ENCODE results near the gene PIK3R1.
A peak's percentile ranks its signal among the peaks of the same experiment; 100 is the strongest.
"Not testable (repeated sequence)": the region's sequence is repeated elsewhere in the genome, so short reads cannot be mapped to it uniquely, and the experiment has no call there.

PIK3R1 gene

DNA sequence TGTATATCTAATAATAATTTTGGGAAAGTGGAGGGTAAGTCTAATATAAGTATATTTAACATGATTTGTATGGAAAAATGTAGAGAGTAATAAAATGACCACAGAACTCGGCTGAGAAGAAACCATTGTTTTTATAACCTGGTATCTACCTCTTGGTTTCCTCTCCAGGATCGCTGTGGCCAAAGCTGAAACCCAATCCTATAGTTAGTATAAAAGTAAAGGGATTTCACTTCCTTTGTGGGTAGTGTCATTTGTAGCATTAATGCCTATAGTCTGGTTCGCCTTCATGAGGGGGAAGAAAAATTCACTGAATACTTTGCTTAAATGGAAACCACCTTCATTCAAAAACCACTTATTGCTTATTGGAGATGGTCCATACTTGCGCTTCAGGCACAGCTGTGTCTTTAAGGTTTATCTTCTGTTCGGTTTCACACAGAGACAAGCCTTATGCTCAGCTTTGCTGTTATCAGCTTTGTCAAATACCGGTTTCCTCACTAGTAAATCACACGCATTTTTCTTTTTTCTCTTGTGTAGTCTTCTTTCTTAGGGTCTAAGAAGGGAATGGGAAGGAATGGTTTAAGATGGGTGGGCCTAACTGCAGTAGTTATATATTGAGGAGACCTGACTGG, 12.1 kb downstream of the PIK3R1 start:
- no peak for DNase-seq

DNA sequence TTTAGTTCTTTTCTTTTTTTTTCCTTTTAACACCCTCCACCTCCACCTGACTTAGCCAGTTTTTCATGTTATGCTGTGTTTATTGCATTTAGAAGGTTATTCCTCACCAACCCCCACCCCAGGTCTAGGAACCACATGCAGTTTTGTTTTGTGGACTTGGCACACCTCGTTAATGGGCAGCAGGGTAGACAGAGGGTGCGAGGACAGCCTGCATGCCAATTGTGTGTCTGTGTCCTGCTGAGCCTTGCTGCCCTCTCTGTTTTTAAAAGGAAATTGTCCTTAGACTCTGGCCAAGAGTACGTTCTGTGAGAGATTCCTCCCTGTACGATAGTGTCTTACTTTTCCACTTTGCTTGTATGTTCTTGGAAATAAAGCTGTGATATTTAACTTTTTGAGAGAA, 13.9 kb downstream of the PIK3R1 start:
- no peak for DNase-seq

GRCh38 chr5:68230285-68230684, 14.7 kb downstream of the PIK3R1 start:
- no peak for DNase-seq

GRCh38 chr5:68231414-68232076, 16.0 kb downstream of the PIK3R1 start:
- no peak for DNase-seq

- no peak for DNase-seq
Observed at GRCh38 chr5:68232277-68232676, 16.7 kb downstream of the PIK3R1 start.

DNA sequence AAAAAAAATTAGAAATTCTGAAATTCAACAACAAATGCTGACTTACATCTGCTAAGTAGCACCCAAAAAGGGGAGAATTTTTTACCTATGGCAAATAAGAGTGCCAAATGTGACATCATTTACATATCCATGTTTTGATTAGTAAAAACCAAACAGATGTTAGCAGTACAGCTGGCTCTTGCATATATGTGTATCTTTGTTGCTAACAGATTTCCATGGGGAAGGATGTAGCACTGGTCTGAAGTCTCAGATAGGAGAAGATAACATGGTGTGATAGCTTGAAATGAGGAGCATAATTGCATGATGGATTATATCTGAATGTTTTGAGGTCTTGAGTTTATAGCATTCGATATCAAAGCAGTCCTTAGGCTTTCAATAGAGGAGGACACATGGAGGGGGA, 17.5 kb downstream of the PIK3R1 start:
- peak in 1 of 2 donors; percentile 11 for DNase-seq

- DNase-seq: not testable (repeated sequence)
Observed at GRCh38 chr5:68235229-68235628, 19.7 kb downstream of the PIK3R1 start.

- no peak for DNase-seq
Observed at GRCh38 chr5:68237715-68238114, 22.2 kb downstream of the PIK3R1 start.

DNA sequence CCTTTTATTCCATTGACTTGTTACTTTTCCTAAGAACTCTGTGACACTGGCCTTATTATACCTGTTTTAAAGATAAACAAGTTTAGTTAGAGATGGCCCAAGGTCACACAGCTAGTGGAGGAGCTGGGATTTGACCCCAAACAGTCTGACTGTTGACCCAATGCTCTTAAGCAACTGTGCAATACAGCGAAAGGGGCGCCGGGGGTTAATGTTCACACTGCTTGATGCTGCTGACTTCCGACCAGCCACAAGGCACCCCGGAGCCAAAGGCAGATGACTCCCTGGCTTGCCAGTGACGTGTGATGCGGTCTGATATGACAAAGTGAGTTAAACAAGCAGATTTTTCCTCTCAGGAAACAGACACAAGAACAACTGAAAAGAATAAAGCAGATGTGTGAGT, 23.9 kb downstream of the PIK3R1 start:
- DNase-seq: peak; percentile 28 to 95

DNA sequence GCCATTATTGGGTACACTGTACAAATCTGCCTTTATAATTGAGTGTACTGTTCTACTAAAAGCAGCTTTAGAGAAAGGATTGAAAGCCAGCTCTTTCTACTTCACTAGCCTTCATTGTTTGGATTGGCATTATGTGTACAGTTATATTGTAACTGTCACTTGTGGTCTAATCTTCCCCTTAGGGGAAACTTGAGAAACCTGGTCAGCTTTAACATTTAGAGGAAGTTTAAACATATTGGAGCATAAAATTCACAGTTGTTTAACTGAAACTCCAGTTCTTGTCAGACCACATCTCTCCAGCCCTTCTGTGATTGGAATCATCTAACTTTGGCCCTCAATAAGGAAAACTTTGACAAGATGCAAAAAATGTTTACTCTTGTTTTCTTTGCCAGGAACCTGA, 24.6 kb downstream of the PIK3R1 start:
- peak in 1 of 2 donors; percentile 78 for DNase-seq

- DNase-seq: no peak
Observed at GRCh38 chr5:68240771-68241170, 25.2 kb downstream of the PIK3R1 start.

DNA sequence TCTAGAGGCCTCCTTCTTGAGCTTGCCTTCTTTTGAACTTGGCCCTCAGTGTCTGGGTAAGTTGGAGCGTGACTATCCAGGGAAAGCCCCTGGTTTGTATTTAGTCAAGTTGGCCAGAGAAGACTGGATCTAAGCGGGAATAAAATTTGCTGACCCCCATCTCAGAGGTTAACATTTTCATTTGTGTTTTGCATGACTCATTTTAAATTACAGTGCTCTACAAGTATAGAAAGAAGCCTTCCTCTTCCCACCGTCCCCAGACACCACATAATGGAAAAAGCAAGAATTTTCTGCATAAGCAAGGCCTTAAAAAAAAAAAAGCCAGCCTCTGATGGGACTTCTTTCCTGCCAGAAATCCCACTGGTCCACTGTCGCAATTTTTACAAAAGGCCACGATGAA, 27.2 kb downstream of the PIK3R1 start:
- DNase-seq: no peak

DNA sequence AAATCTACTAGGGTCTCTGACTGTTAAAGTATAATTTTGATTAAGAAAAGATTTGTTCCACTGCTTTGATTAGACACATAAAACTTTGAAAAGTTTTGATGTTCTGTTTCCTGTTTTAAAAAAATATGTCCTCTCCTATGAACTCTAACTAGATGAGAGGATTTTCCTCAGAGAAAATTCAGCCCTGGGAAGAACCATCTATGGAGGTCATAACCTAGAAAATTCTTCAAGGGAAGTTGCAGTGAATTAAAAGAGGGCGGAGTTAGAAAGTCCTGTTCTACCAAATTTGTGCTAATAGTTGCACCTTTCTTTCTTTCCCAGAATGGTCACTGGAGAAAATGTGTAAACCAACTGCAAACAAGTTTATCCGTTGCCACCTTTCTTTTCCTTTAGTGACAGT, 27.7 kb downstream of the PIK3R1 start:
- no peak for DNase-seq

- DNase-seq: peak in 1 of 2 donors; percentile 9
Observed at GRCh38 chr5:68243681-68244080, 28.1 kb downstream of the PIK3R1 start.

- DNase-seq: no peak
Observed at GRCh38 chr5:68245319-68245718, 29.8 kb downstream of the PIK3R1 start.

GRCh38 chr5:68246802-68247201, 31.2 kb downstream of the PIK3R1 start:
- DNase-seq: no peak

DNA sequence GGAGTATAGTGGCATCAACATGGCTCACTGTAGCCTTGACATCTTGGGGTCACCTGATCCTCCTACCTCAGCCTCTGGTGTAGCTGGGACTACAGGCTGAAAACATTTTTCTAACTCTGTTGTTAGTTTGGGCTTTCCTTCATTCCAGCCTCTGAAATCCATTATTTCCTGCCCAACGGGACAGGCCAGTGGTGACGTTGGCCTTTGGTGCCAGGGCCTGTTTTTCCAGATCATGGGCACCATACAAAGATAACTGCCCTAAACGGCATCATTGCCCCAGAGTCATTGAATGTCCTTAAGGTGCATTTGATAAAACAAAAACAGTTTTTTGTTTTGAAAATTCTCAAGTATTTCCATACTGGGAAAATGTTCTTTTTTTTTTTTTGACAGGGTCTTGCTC, 32.1 kb downstream of the PIK3R1 start:
- no peak for DNase-seq

DNA sequence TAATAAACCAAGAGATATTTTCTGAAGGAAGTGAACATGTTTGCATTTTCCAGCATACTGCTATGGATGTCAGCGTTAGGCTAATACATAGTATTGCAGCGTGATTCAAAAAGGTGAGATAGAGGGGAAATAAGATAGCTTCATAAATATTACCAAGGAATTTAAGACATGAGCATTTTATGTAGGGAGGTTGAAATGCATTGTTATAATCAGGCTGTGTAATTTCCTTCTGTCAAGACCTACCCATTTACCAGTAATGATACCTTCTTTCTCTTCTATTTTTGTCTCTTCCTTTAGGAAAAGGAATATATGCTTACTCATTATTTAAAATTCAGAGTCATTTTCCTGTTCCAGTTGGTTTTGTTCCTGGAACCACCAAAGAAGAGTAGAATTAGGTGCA, 33.3 kb downstream of the PIK3R1 start:
- no peak for DNase-seq

DNA sequence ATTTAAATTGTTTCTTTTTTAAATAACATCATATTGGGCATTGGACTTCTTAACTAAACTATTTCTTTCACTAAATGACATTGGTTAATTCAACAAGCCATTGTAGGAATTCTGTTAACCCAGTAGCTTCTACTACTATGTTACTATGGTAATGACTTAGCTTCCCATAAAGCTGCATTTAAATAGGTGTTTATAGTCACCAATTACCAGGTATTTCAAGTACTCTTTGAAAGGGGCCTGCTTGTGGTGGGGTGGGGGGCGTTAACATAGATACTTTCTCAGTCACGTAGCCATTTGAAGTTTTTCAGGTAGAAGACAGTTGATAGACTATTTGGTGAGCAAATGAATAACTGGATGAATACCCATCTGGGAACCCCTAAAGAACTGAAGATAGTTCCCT, 34.0 kb downstream of the PIK3R1 start:
- no peak for DNase-seq

GRCh38 chr5:68250661-68251298, 35.2 kb downstream of the PIK3R1 start:
- no peak for DNase-seq

DNA sequence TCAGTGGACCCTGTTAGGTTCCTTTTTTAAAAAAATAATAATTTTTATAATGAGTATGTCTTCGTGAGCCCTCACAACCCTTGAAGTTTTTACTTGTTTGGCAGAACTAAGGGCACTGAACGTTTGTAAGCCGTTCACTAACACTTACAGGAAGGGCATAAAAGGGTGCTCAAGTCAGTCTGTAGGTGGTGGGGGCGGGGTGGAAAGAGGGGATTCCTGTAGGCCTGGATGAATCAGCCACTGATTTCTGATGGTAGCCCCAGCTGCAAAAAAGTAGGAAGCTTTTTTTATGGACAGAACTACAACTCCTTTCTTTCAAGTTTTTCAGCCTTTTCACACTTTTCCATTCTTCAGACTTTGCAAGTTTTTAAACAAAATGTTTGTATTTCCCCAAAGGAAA, 35.8 kb downstream of the PIK3R1 start:
- DNase-seq: peak in 1 of 2 donors; percentile 49

DNA sequence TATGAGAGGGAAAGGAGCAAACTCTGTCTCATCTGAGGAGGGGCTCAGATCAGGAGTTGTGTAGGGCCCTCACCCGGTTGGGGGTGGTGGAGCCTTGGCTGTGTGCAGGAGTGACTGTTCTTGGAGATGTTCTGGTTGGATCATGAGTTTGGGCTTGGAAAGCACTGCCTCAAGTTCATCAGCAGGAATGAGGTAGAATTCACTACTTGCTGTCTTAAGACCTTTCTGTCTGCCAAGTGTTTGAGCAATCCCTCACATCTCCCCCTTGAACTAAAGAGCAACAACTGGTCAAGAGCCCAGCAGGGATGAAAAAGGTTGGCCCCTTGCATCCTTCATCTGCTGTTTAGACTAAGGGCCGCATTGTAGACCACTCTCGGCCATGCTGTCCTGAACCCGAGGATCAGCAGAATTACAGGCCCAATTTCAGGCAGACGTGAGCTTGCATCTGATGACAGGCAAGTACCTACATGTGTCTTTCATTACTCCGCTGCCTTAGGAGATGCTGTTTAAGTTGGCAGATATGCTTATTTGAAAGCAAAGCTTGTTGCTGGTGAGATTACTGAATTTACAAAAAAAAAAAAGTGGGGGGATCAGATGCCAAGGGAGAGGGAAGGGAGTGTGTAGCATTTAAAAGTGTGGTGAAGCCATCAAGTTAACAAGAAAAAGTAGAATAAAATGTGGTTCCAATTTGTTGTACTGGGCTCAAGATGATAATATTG, 36.4 kb downstream of the PIK3R1 start:
- no peak for DNase-seq
